ENCODE results near the gene GPR179. TPM values are rescaled to one million over a fixed set of nuclear protein-coding genes. Genes with fewer than 3 reads are reported as not detected.

Gene GPR179
- total and polyA plus RNA-seq, 2 donors (not counting 3 experiments of a cell fraction or from before 2014, with no cell fraction given): not detected

DNA sequence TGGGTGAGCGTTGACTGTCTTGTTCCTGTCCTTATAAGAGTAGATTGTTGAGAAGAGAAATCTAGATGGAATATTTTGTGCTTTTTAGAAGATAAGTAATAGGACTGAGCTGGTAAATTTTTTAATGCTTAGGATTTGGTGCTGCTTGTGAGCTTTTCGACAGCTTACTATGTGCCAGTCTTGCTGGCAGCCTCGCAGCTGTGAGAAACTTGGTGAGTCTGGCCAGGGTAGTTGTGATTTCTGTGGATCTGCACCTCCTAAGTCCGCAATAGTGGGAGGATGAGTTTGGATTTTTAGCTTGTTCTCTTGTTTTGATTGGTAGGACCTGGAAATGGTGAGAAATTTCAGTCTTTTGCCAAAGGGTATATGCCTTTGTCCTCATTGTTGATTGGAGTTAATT, 11.5 kb upstream of the GPR179 start:
- Histone ChIP-seq H3K79me2 (ENCODE audit: control insufficient read depth, insufficient read depth, low read length) (peaks cover 4% of the 10 kb centered on the region), H3K27me3 (ENCODE audit: control insufficient read depth in 2 of 2, insufficient read depth in 2 of 2, low read length in 2 of 2) (no peaks in the 10 kb centered on the region), H3K4me2 (ENCODE audit: insufficient read depth, low read length) (no peak overlapping the region), H3K9ac (replicated peaks; ENCODE audit: extremely low read depth, insufficient read depth, low read length) (no peak overlapping the region), H3K36me3 (ENCODE audit: control insufficient read depth in 2 of 2, extremely low read depth in 1 of 2, insufficient read depth in 2 of 2, low read length in 2 of 2) (no peaks in the 10 kb centered on the region), H3K27ac (ENCODE audit: insufficient read depth, low read depth, low read length) (no peak overlapping the region), H3K4me3 (replicated peaks in 1 of 3; ENCODE audit: insufficient read depth in 1 of 3, low read depth in 1 of 3, low read length in 3 of 3) (no peak overlapping the region), H2AFZ (ENCODE audit: low read depth, low read length) (no peak overlapping the region), H3K9me3 (replicated peaks; ENCODE audit: control insufficient read depth, insufficient read depth, low read length) (no peaks in the 10 kb centered on the region), H4K20me1 (replicated peaks; ENCODE audit: control insufficient read depth, extremely low read depth, insufficient read depth, low read length) (peaks cover 2% of the 10 kb centered on the region), H3K9me1 (replicated peaks; ENCODE audit: control insufficient read depth, extremely low read depth, insufficient read depth, low read length) (no peaks in the 10 kb centered on the region), H3K4me1 (ENCODE audit: control insufficient read depth, extremely low read depth, insufficient read depth, low read length) (peaks cover 8% of the 10 kb centered on the region)
- POLR2A ChIA-PET: no interaction called here
- intact Hi-C loops (cut with micrococcal nuclease) (no loop called here), dilution Hi-C loops (cut with MboI; ENCODE audit: extremely low pct_ligation_motif_present, low sequenced_read_pairs) (no loop called here)
- TF ChIP-seq GATA2 (IDR thresholded peaks at IDR 0.05; ENCODE audit: insufficient read depth, insufficient read length, low read depth, low read length) (no peak), JUN (IDR thresholded peaks at IDR 0.05; ENCODE audit: borderline replicate concordance, insufficient read depth, insufficient read length, low read depth) (no peak), EZH2 (IDR thresholded peaks at IDR 0.05; ENCODE audit: borderline replicate concordance, low read depth, low read length, severe bottlenecking) (no peak), POLR2A (IDR thresholded peaks at IDR 0.05; ENCODE audit: low read depth, low read length) (no peak), FOS (IDR thresholded peaks at IDR 0.05; ENCODE audit: borderline replicate concordance, insufficient read depth, low read length) (no peak), POLR2AphosphoS5 (IDR thresholded peaks at IDR 0.05; ENCODE audit: insufficient read depth, low read depth, low read length) (no peak)
- TF ChIP-seq, protein P1, sequence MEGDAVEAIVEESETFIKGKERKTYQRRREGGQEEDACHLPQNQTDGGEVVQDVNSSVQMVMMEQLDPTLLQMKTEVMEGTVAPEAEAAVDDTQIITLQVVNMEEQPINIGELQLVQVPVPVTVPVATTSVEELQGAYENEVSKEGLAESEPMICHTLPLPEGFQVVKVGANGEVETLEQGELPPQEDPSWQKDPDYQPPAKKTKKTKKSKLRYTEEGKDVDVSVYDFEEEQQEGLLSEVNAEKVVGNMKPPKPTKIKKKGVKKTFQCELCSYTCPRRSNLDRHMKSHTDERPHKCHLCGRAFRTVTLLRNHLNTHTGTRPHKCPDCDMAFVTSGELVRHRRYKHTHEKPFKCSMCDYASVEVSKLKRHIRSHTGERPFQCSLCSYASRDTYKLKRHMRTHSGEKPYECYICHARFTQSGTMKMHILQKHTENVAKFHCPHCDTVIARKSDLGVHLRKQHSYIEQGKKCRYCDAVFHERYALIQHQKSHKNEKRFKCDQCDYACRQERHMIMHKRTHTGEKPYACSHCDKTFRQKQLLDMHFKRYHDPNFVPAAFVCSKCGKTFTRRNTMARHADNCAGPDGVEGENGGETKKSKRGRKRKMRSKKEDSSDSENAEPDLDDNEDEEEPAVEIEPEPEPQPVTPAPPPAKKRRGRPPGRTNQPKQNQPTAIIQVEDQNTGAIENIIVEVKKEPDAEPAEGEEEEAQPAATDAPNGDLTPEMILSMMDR (IDR thresholded peaks at IDR 0.05; ENCODE audit: extremely low read depth in 1 of 2, insufficient read depth in 1 of 2, low read depth in 1 of 2, low read length in 2 of 2): no peak
- TF ChIP-seq, protein P2, sequence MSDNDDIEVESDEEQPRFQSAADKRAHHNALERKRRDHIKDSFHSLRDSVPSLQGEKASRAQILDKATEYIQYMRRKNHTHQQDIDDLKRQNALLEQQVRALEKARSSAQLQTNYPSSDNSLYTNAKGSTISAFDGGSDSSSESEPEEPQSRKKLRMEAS (IDR thresholded peaks at IDR 0.05; ENCODE audit: insufficient read depth, insufficient read length): no peak
- no TSS peak for BruUV-seq (replicated peaks)
- CTCF ChIA-PET: interaction anchor here (0.9 to 4.7 kb wide), 5 partner anchors 9 to 70 kb away, joined by 3 to 57 read pairs (median 3); no protein-coding TSS in a partner anchor
- DNase-seq (ENCODE audit: low read depth, low spot score) (no peak), FAIRE-seq (no peak)

Data from endothelial cell of umbilical vein (primary cell).